ENCODE measurements around the gene CERK.

DNA sequence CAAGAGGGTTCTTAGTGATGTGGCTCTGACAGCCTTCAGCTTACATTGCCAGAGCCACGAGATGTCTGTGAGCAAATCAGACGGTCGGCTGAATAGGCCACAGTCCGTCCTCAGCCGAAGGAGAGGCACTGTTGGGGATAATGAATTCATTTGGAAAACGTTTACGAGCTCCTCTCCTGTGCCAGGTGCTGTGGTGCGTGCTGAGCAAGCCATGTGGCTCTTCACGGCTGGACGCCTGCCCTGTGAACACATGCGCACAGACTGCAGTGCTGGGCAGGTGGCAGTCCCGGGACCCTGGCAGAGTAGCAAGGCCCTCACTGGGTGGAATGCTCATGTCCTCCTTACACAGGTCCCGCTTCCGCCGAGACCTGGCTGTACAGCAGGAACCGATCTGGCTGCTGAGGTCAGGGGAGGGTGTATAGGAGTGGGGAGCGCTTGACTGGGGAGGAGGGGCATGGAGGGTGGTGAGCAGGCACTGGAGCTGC is 31.2 kb upstream of the CERK start:
- TF ChIP-seq RFX5 (IDR thresholded peaks at IDR 0.05; ENCODE audit: low read depth, low read length) (no peak), ZBTB8A (IDR thresholded peaks at IDR 0.05; ENCODE audit: partially characterized antibody) (no peak), GTF3C2 (IDR thresholded peaks at IDR 0.05; ENCODE audit: borderline replicate concordance, extremely low read depth, insufficient read length) (no peak), RBBP5 (IDR thresholded peaks at IDR 0.05; ENCODE audit: borderline replicate concordance, insufficient read depth, low read length, poor library complexity, severe bottlenecking) (no peak), CTCF (IDR thresholded peaks at IDR 0.05 in 2 of 3, conservative IDR thresholded peaks at IDR 0.05 in 1 of 3; ENCODE audit: insufficient read depth in 2 of 3, low read depth in 1 of 3, low read length in 3 of 3) (no peak), EZH2 (IDR thresholded peaks at IDR 0.05; ENCODE audit: borderline replicate concordance, low read depth, low read length) (no peak)
